Suprapubic skin (tissue), 4 donors: ENCODE measurements around the gene RAX2. TPM values are rescaled to one million over a fixed set of nuclear protein-coding genes. Genes with fewer than 3 reads are reported as not detected.

Experiments
- DNase-seq, 2 donors: peaks; one replicate each; pipeline ENCODE4 v3.0.0-alpha.2; 2019; ENCODE audit warnings: low spot score in 2 of 2
- H3K27ac ChIP-seq: fragments of 200-600 bp; sonication (generic); one replicate; pipeline ENCODE4 v1.5.1; 2019
- H3K27me3 ChIP-seq: fragments of 200-600 bp; sonication (generic); one replicate; pipeline ENCODE4 v1.5.1; 2019
- H3K36me3 ChIP-seq: fragments of 200-600 bp; sonication (generic); one replicate; pipeline ENCODE4 v1.5.1; 2019
- H3K4me1 ChIP-seq: fragments of 200-600 bp; sonication (generic); one replicate; pipeline ENCODE4 v1.5.1; 2019
- H3K4me3 ChIP-seq: fragments of 200-600 bp; sonication (generic); one replicate; pipeline ENCODE4 v1.5.1; 2019; ENCODE audit warnings: mild to moderate bottlenecking
- H3K9me3 ChIP-seq: fragments of 200-600 bp; sonication (generic); one replicate; pipeline ENCODE4 v1.5.1; 2019
- EP300 ChIP-seq: sonication (generic); formaldehyde crosslinking; IDR thresholded peaks from one replicate; pipeline ENCODE4 v1.6.1; 2017; ENCODE audit warnings: antibody characterized with exemption
- POLR2A ChIP-seq, 2 donors: fragments of 450-650 bp; IDR thresholded peaks; one replicate each; pipeline ENCODE4 v1.6.1; 2017; ENCODE audit warnings: antibody characterized with exemption in 2 of 2, mild to moderate bottlenecking in 2 of 2, moderate library complexity in 2 of 2
- POLR2AphosphoS5 ChIP-seq, 3 donors: sonication (generic); formaldehyde crosslinking; IDR thresholded peaks; one replicate each; pipeline ENCODE4 v1.6.1; 2017; ENCODE audit warnings: antibody characterized with exemption in 3 of 3
- WGBS: methylation state at CpG from one replicate; pipeline ENCODE4 v1.1.5; 2018; 5-methylcytosine and 5-hydroxymethylcytosine counted together
- total RNA-seq, 4 donors: library from RNA; depleted of rRNA; stranded (reverse); fragments of >200 nt; gene quantifications; one replicate each; pipeline ENCODE4 v1.1.0, GENCODE V29; 2016
- TF ChIP-seq, protein P1 (sequence below), 2 donors: fragments of 200-600 bp in 1 of 2; fragments of 450-650 bp in 1 of 2; sonication (generic) in 1 of 2; IDR thresholded peaks; one replicate each; pipeline ENCODE4 v1.5.1; 2016 to 2019; ENCODE audit warnings: antibody characterized with exemption in 2 of 2, mild to moderate bottlenecking in 1 of 2, moderate library complexity in 1 of 2

The RAX2 gene
- total RNA-seq, 4 donors from 2014 or later, result not detected

DNA sequence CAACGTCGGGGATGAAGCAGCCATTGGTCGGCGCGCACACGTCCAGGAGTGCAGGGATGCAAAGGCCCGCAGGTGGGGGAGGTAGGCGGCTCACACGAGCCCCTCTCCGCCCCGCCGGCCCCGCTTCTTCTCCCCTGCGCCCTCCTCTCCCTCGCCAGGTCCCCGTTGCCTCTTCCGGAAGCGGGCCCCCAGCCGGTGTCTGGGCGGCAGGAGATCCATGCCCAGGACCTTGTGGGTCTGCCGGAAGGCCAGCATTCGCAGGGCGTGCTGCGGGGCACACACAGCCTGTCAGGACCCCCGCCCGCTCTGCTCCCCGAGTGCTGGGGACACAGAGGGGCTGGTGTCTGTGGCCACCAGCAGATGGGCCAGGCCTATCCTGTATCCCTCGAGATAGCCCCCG, 33.8 kb upstream of the RAX2 start:
- Histone ChIP-seq H3K4me1 (peaks cover 16% of the 10 kb centered on the region), H3K27ac (no peak overlapping the region), H3K9me3 (no peaks in the 10 kb centered on the region), H3K36me3 (no peaks in the 10 kb centered on the region), H3K27me3 (peaks cover 37% of the 10 kb centered on the region), H3K4me3 (no peak overlapping the region)
- DNase-seq, result no peak
- WGBS, result 92% methylated on average over 20 of the region's 29 CpGs
- TF ChIP-seq EP300 (no peak), POLR2AphosphoS5 (IDR thresholded peaks at IDR 0.05) (no peak), POLR2A (IDR thresholded peaks at IDR 0.05) (no peak)
- TF ChIP-seq, protein P1, sequence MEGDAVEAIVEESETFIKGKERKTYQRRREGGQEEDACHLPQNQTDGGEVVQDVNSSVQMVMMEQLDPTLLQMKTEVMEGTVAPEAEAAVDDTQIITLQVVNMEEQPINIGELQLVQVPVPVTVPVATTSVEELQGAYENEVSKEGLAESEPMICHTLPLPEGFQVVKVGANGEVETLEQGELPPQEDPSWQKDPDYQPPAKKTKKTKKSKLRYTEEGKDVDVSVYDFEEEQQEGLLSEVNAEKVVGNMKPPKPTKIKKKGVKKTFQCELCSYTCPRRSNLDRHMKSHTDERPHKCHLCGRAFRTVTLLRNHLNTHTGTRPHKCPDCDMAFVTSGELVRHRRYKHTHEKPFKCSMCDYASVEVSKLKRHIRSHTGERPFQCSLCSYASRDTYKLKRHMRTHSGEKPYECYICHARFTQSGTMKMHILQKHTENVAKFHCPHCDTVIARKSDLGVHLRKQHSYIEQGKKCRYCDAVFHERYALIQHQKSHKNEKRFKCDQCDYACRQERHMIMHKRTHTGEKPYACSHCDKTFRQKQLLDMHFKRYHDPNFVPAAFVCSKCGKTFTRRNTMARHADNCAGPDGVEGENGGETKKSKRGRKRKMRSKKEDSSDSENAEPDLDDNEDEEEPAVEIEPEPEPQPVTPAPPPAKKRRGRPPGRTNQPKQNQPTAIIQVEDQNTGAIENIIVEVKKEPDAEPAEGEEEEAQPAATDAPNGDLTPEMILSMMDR (IDR thresholded peaks at IDR 0.05), result no peak

- Histone ChIP-seq H3K4me3 (no peak overlapping the region), H3K27me3 (peaks cover 45% of the 10 kb centered on the region), H3K36me3 (no peaks in the 10 kb centered on the region), H3K4me1 (peaks cover 19% of the 10 kb centered on the region), H3K9me3 (no peaks in the 10 kb centered on the region), H3K27ac (no peak overlapping the region)
- no peak for DNase-seq
- 64% methylated on average over 5 of the region's 13 CpGs for WGBS
- TF ChIP-seq EP300, result no peak
- TF ChIP-seq, protein P1 (IDR thresholded peaks at IDR 0.05), result no peak
- no peak for TF ChIP-seq POLR2A (IDR thresholded peaks at IDR 0.05)
- TF ChIP-seq POLR2AphosphoS5 (IDR thresholded peaks at IDR 0.05), result no peak
Measured at GRCh38 chr19:3804429-3804828, 32.4 kb upstream of the RAX2 start.

DNA sequence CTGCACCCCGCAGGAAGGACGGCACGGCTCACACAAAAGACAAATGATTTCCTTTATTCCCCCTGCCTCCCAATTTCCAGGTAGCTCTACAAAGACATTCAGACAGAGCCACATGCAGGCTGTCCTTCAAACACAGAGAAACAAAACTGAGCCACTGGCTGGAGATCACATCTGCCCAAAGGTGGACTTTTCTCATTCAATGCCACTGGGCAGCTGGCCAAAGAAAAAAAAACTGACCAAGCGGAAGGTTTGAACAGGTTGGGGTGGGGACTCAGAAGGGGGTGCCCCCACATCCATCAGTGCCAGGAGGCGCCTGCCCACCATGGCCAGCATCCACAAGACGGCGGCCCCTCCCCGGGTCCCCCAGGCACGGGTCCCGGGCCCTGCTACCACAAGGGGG, 32.0 kb upstream of the RAX2 start:
- H3K9me3 ChIP-seq, result no peaks in the 10 kb centered on the region
- H3K27me3 ChIP-seq, result peaks cover 48% of the 10 kb centered on the region
- WGBS, result 64% methylated on average over 10 of the region's 10 CpGs

DNA sequence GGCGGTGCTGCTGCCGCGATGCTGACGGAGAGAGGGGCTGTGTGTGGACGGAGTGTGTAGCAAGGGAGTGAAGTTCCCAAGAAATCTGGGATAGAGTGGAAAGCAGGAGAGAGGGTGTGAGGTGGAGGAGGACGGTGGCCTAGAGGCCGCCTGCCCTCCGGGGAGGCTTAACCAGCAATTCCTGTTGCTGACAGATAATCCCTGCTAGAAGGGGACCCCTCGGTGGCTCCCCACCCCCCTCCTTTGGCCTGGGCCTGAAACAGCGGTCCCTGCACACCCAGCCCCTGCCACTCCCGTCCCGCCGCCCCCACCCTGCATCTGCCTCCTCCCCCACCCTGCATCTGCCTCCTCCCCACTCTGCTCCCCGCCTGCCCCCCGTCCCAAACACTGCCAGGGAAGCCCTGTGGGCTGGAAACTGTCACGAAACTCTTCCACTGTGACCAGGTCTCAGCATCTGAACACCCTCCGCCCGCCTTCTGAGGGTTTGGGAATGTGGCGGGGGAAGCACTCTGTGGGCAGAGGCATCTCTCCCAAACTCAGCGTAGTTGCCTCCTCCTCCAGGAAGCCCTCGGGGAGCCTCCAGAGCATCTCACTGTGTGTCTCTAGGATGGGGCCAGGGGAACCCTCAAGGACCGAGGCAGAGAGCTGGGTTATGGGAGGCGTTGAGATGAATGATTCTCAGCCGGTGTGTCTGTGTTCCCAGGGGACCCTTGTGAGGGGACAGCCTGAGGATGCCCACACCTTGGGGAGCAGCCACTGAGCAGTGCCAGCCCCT, 31.3 kb upstream of the RAX2 start:
- DNase-seq, result no peak
- TF ChIP-seq POLR2AphosphoS5 (IDR thresholded peaks at IDR 0.05) (no peak), EP300 (no peak), POLR2A (IDR thresholded peaks at IDR 0.05) (no peak)
- TF ChIP-seq, protein P1 (IDR thresholded peaks at IDR 0.05), result no peak
- Histone ChIP-seq H3K4me3 (no peak overlapping the region), H3K9me3 (no peaks in the 10 kb centered on the region), H3K36me3 (no peaks in the 10 kb centered on the region), H3K27ac (no peak overlapping the region), H3K4me1 (peaks cover 15% of the 10 kb centered on the region), H3K27me3 (peaks cover 48% of the 10 kb centered on the region)
- 85% methylated on average over 18 of the region's 24 CpGs for WGBS

More for the DNA sequence above, 32.0 kb upstream of the RAX2 start:
- Histone ChIP-seq H3K4me3 (no peak overlapping the region), H3K4me1 (peaks cover 19% of the 10 kb centered on the region), H3K27ac (no peak overlapping the region), H3K36me3 (no peaks in the 10 kb centered on the region)
- TF ChIP-seq POLR2AphosphoS5 (IDR thresholded peaks at IDR 0.05) (no peak), EP300 (no peak), POLR2A (IDR thresholded peaks at IDR 0.05) (no peak)
- TF ChIP-seq, protein P1 (IDR thresholded peaks at IDR 0.05), result no peak
- DNase-seq, result no peak

- no peak for TF ChIP-seq POLR2AphosphoS5 (IDR thresholded peaks at IDR 0.05)
- TF ChIP-seq, protein P1 (IDR thresholded peaks at IDR 0.05), result no peak
- no peak for TF ChIP-seq EP300
- TF ChIP-seq POLR2A (IDR thresholded peaks at IDR 0.05), result no peak
- Histone ChIP-seq H3K27ac (no peak overlapping the region), H3K4me3 (peak overlapping the region; percentile 39), H3K27me3 (peaks cover 48% of the 10 kb centered on the region), H3K4me1 (peaks cover 14% of the 10 kb centered on the region), H3K9me3 (peaks cover 4% of the 10 kb centered on the region), H3K36me3 (no peaks in the 10 kb centered on the region)
- WGBS, result 8% methylated on average over 13 of the region's 46 CpGs
- DNase-seq, result no peak
Measured at GRCh38 chr19:3801412-3802096, 29.5 kb upstream of the RAX2 start.
